Activated CD4-positive, alpha-beta T cell treated with anti-CD3 and anti-CD28 coated beads for 36 hours (primary cell): ENCODE measurements around the gene MAD1L1. TPM values are rescaled to one million over a fixed set of nuclear protein-coding genes. Genes with fewer than 3 reads are reported as not detected.

Experiments
- ATAC-seq: fragments of 200-7000 bp; cut with Tn5 transposase; one replicate; pipeline ENCODE4 v1.10.0; 2021; ENCODE audit warnings: mild to moderate bottlenecking, moderate library complexity
- CTCF ChIA-PET: fragments of 350-600 bp; sonication (Branson Sonifier 250); formaldehyde crosslinking; loops from one replicate; lab custom pipeline; 2021; ENCODE audit warnings: antibody characterized with exemption; lab: Charles Lee
- POLR2A ChIA-PET: fragments of 350-600 bp; sonication (Branson Sonifier 250); formaldehyde crosslinking; loops from one replicate; lab custom pipeline; 2021; ENCODE audit warnings: antibody characterized with exemption, inconsistent platforms; lab: Charles Lee
- DNase-seq: peaks from one replicate; pipeline ENCODE4 v3.0.0-alpha.2; 2020
- H3K27ac Mint-ChIP-seq: one replicate; pipeline ENCODE4 v1.8.0; 2021; ENCODE audit warnings: mixed read lengths
- H3K27me3 Mint-ChIP-seq: one replicate; pipeline ENCODE4 v1.8.0; 2021; ENCODE audit warnings: mixed read lengths
- H3K36me3 Mint-ChIP-seq: one replicate; pipeline ENCODE4 v1.8.0; 2021; ENCODE audit warnings: low read depth, mixed read lengths
- H3K4me1 Mint-ChIP-seq: one replicate; pipeline ENCODE4 v1.8.0; 2021; ENCODE audit warnings: mixed read lengths
- H3K4me3 Mint-ChIP-seq: one replicate; pipeline ENCODE4 v1.8.0; 2021; ENCODE audit warnings: mild to moderate bottlenecking, moderate library complexity, mixed read lengths
- H3K9me3 Mint-ChIP-seq: one replicate; pipeline ENCODE4 v1.8.0; 2021; ENCODE audit warnings: low read depth, mixed read lengths
- intact Hi-C, 2 experiments: fragments of 100-400 bp; cut with DNase I in 1 of 2; cut with micrococcal nuclease in 1 of 2; formaldehyde crosslinking; loops; one replicate each; pipeline versions ENCODE4 v1.14.2 to v1.15.1; 2022 to 2024; cut with DNase I, micrococcal nuclease
- microRNA-seq: library from miRNA; unstranded; fragments of <30 nt; microRNA quantifications from one replicate; pipeline ENCODE4 v1.2.0, GENCODE V29; 2021; ENCODE audit warnings: borderline replicate concordance
- total RNA-seq, 2 experiments: library from RNA; stranded (reverse); gene quantifications; one replicate each; pipeline ENCODE4 v1.2.3, GENCODE V29; 2021

The MAD1L1 gene
- total RNA-seq, 2 experiments from 2014 or later, result 50.2 to 61.7 TPM

GRCh38 chr7:1770331-1770730 is 462.4 kb downstream of the MAD1L1 start:
- H3K36me3 Mint-ChIP-seq, result peaks cover 1% of the 10 kb centered on the region
- intact Hi-C loops, result no loop called here
- no peak overlapping the region for H3K27ac Mint-ChIP-seq
- no peak overlapping the region for H3K4me3 Mint-ChIP-seq
- no peak for DNase-seq
- CTCF ChIA-PET, result interaction anchor here (0.9 kb wide), 1 partner anchor 10 kb away, joined by 4 read pairs; no protein-coding TSS in a partner anchor
- H3K27me3 Mint-ChIP-seq, result no peaks in the 10 kb centered on the region
- peaks cover 10% of the 10 kb centered on the region for H3K9me3 Mint-ChIP-seq
- no peak for ATAC-seq
- H3K4me1 Mint-ChIP-seq, result no peaks in the 10 kb centered on the region
- POLR2A ChIA-PET, result interaction anchor here (0.6 to 0.7 kb wide), 2 partner anchors 25 to 662 kb away, joined by 3 read pairs; no protein-coding TSS in a partner anchor

- Mint-ChIP-seq H3K4me3 (no peak overlapping the region), H3K27ac (no peak overlapping the region), H3K9me3 (peaks cover 8% of the 10 kb centered on the region), H3K4me1 (no peaks in the 10 kb centered on the region), H3K36me3 (peaks cover 1% of the 10 kb centered on the region), H3K27me3 (no peaks in the 10 kb centered on the region)
- ATAC-seq, result no peak
- ChIA-PET CTCF (interaction anchor here (0.9 kb wide), 1 partner anchor 11 kb away, joined by 4 read pairs; no protein-coding TSS in a partner anchor), POLR2A (no interaction called here)
- DNase-seq, result no peak
- intact Hi-C loops, result no loop called here
These were observed 463.2 kb downstream of the MAD1L1 start for GRCh38 chr7:1769286-1770200.

GRCh38 chr7:1768832-1769231 is 463.9 kb downstream of the MAD1L1 start:
- intact Hi-C loops, result no loop called here
- ChIA-PET POLR2A (no interaction called here), CTCF (no interaction called here)
- no peaks in the 10 kb centered on the region for H3K4me1 Mint-ChIP-seq
- no peak overlapping the region for H3K4me3 Mint-ChIP-seq
- peaks cover 6% of the 10 kb centered on the region for H3K9me3 Mint-ChIP-seq
- ATAC-seq (no peak), DNase-seq (no peak)
- no peak overlapping the region for H3K27ac Mint-ChIP-seq
- H3K27me3 Mint-ChIP-seq, result no peaks in the 10 kb centered on the region
- no peaks in the 10 kb centered on the region for H3K36me3 Mint-ChIP-seq

GRCh38 chr7:1767524-1767923 is 465.2 kb downstream of the MAD1L1 start:
- Mint-ChIP-seq H3K4me1 (no peaks in the 10 kb centered on the region), H3K36me3 (peaks cover 2% of the 10 kb centered on the region), H3K9me3 (peaks cover 3% of the 10 kb centered on the region), H3K4me3 (no peak overlapping the region), H3K27me3 (no peaks in the 10 kb centered on the region), H3K27ac (no peak overlapping the region)
- ChIA-PET CTCF (interaction anchor here (1.1 kb wide), 1 partner anchor 9 kb away, joined by 3 read pairs; no protein-coding TSS in a partner anchor), POLR2A (no interaction called here)
- DNase-seq (no peak), ATAC-seq (no peak)
- intact Hi-C loops, result no loop called here

Small RNAs within 50 kb of the gene (microRNA-seq; reads per million reads assigned to microRNA genes)
- gene MIR4655, result not detected
- not detected for gene MIR6836

Other genes with a start within 250 kb of the MAD1L1 start
- 10 to 100 TPM; 28.7 to 32.1 TPM for gene MRM2, start 9.3 kb upstream of the MAD1L1 start, total RNA-seq
- gene NUDT1, start 9.3 kb upstream of the MAD1L1 start, total RNA-seq, result 100 to 1,000 TPM in 1 of 2 experiments, 10 to 100 TPM in 1; 52.5 to 100 TPM
- 10 to 100 TPM; 37.1 to 42.4 TPM for gene SNX8, start 81.5 kb upstream of the MAD1L1 start, total RNA-seq
- gene EIF3B, start 121.9 kb upstream of the MAD1L1 start, total RNA-seq, result 100 to 1,000 TPM; 185 to 227 TPM
- 1 to 10 TPM; 1.8 to 1.9 TPM for gene CHST12, start 170.7 kb upstream of the MAD1L1 start, total RNA-seq
- not detected for gene GRIFIN, start 243.5 kb upstream of the MAD1L1 start, total RNA-seq